Inflammatory macrophage (primary cell): Measurements from ENCODE around the gene FCHO2.
A peak's percentile ranks its signal among the peaks of the same experiment; 100 is the strongest.

ENCODE experiments used
- DNase-seq, 2 donors: peaks; one replicate each; pipeline ENCODE4 v3.0.0-alpha.2; 2020 to 2022

Gene FCHO2

DNA sequence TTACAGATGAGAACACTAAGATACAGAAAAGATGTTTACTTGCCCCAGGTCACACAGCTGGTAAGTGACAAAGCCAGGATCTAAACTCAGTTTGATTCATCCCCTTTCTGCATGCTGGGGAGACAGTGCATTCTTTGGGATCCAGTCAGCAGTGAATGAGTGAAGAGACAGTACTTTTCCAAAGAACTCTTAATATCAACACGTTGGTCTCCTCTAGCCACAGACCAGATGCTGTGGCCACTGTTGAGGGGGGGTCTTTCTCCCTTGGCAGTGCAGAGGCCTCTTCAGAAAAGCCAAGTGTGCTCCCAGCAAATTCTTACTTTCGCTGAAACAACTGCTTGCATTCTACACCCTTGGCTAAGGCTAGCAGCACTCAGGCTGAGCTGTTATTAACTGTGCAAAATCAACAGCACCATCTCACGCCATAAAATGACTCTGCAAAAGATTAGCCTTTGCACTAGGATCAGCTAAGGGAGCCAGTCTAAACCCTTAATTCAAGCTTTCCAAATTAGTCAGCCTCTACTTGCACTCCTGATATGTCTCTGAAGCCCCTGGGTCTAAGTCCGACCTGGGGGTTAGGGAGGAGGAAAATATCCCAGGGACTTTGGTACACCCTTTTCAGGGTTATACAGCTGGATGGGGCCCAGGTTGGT lies 159.7 kb downstream of the FCHO2 start:
- no peak for DNase-seq

DNA sequence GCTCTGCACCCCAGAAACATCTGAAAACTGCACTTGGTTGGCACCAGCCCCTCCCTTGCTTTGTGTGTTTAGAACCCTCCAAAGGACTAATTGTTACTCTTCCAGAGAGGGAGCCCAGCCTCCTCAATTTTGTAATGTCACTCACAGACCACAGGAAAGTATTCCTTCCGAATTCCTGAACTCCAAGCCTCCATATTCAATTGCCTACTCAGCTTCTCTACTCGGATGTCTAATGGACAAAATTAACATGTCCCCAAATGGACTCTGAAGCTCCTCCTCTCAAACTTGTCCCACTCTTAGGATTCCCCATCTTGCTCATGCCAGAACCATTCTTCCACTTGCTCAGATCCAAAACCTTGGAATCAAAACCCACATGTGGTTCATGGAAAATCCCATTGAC lies 160.7 kb downstream of the FCHO2 start:
- DNase-seq, result no peak

DNA sequence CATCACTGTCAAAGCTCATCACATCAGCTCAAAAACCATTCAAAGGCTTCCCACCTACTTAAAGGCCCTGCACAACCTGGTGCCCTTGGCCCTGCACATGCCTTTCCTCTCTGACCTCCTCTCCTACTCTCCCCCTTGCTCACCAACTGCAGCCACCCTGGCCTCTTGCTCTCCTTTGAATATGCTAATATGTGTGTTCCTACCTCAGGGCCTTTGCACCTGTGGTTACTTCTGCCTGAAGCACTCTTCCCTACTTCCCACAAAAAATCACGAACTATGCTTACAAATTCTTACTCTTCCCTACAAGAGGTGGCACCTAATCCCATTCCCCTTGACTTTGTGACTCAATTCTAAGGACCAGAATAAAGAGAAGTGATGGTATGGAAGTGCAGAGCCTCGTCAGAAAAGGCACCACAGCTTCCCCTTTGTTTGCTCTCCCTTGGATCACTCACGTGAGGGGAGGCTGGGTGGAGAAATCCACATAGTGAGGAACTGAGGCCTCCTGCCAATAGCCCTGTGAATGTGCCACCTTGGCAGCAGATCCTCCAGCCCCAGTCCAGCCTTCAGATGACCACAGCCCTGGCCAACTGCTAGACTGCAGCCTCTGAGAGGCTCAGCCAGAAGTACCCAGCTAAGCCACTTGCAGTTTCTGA lies 161.4 kb downstream of the FCHO2 start:
- peak; percentile 58 to 61 for DNase-seq

DNA sequence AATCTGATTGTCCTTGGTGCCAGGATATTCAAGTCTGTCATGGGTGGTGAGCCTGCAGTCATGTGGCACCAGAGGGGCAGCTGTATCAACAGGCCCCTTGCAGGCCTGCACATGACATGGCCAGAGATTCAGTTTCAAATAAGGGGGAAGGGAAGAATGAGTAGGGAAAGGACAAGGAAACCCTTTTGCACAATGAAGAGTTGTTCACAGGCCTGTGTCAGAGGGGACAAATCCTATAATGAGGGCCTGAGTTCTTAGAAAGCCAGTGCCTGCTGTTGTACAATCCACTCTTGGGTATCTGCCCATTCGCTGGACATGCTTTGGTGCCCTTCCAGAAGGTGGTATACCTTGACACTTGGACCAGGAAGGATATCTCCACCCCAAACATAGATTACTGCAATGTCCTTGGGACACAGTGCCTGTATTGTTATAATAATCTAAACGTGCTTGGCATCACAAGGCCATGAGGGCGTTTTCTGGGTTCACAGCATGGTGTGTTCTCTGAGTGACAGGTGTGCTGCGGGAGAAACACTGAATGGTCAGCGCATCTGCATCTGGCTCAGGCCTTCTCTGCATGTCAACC lies 162.6 kb downstream of the FCHO2 start:
- no peak for DNase-seq

DNA sequence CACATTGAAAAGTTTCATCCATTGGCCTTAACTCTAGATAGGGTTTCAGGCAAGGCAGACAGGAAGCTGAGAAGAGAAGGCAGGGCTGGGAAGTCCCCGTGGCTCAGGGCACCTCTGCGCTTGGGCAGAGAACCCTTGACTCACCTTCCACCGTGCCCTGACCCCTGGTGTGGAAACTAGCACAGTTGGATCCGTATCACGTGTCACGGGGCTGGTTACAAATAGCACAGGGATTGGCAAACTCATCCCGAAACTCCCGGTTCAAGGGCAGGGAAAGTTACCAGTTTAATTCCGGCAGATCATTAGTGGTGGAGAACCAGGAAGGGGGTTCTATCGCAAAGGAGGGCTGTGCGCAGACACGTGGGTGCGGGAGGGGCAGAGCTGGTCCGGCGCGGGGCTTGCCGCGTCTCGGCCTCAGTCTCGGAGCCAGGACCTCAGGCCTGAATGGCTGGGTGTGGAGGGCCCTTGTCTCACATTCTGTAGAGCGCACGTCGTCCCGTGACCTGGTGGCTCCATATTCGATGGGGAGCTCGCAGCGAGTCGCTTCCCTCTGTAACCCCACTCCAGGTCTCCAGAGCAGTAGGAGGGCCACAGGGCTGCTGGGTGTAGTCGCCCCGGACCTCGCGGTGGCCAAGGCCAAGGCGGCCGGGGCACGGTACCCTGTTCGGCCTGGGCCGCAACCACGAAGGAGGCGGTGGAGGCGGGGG lies 163.8 kb downstream of the FCHO2 start:
- DNase-seq, result no peak

DNA sequence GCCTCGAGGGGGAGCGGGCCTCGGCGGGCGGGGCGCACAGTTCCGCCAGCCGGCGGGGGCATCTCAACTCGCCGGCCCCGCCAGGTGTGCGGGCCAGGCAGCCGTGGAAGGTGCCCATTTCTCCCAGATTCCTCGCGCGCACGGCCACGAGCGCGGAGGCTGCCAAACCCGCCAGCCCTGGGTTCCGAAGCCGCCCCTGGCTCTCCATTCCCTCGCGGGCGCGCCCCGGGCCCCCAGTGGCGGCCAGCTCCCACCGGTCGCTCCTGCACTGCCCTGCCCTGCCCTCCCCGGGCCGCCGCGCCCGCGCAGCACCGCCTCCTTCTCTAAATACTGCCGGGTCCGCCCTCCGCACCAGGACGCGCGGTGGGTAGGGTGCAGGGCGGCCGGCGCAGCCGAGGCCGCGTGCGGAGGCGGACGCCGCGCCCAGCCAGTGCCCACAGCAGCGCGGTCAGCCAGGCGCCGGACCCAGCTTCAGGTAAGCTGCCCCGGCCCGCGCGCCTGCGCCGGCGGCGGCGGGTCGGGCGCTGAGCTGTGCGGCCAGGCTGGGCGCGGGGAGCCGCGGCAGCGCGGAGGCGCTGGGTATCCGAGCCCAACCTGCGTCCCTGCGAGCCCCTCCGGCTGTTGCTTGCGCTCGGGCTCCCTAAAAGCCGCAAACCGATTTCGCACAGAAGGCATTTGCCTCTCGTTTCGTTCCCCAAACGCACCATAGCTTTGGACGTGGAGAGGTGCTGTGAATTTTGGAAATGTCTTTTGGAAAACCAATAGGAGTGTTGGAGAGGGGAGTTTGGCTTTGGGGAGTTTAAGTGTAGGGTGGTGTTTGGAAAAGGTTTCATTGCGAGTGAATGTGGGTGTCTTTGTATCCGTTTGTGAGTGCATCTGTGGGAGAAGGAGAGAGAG lies 164.6 kb downstream of the FCHO2 start, which contains the start of gene TMEM171:
Gene TMEM171, plus strand, starts transcription at position 354 of the 897 bp plus-strand sequence. CDS start 2,799 bp downstream, outside the sequence.
- DNase-seq, result no peak

DNA sequence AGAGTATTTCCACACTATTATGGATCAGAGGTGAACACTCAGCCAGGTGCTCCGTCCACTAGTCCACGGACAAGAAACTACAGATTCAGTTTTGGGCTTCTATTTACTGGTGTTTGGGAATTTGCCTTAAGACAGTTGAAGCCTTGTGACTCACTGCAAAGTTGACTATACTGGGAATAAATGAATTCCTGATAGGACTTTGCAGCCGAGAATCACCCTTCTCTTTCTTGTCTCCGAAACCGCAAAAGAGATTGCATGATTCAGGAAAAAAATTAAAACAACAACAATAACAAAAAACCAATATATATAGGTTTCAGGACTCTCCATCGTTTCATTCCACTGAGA lies 165.2 kb downstream of the FCHO2 start:
- no peak for DNase-seq

DNA sequence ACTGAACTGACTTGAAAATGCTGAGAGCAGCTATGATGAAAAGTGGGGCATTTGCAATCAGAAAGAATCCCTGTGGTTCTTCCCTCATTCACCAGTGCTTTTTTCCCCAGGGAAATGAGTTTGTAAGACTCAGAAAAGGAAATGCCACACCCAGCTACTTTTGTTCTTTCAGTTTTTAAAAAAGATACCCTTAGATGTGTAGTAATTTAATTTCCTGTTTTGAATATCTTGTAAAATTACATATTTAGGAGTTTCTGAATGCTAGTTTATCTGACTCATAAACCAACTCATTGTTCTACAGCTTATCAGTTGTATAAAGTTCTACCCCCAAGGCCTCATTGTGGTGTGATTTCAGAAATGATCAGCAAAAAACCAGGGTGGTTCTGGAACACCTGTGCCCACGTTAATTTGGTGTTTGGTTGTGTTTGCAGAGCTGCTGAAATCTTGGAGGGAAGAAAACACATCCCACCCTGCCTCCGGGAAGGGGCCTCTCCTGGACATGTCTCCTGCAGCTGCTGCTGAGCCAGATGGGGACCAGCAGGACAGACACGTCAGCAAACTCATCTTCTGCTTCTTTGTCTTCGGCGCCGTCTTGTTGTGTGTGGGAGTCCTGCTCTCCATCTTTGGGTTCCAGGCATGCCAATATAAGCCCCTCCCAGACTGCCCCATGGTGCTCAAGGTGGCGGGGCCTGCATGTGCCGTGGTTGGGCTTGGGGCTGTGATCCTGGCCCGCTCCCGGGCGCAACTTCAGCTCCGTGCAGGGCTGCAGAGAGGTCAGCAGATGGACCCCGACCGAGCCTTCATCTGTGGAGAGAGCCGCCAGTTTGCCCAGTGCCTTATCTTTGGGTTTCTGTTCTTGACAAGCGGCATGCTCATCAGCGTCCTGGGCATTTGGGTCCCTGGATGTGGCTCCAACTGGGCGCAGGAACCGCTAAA lies 167.3 kb downstream of the FCHO2 start:
- no peak for DNase-seq

DNA sequence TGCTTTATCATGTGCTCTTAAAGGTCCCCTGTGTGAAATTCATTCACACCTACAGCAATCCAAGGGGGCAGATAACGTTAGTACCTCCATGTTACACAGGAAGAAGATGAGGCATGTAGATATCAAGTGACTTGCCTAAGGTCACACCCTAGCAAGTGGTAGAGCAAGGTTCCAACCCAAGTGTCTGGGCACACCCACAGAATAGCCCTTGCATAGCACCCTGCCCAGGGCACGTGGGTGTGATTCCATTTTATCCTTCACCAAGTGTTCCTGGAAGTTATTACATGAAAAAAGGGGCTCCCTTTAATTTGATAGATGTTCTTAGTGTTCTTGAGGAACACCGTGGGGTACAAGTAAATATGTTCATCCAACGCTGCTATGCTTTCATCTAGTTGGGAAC lies 169.4 kb downstream of the FCHO2 start:
- no peak for DNase-seq

DNA sequence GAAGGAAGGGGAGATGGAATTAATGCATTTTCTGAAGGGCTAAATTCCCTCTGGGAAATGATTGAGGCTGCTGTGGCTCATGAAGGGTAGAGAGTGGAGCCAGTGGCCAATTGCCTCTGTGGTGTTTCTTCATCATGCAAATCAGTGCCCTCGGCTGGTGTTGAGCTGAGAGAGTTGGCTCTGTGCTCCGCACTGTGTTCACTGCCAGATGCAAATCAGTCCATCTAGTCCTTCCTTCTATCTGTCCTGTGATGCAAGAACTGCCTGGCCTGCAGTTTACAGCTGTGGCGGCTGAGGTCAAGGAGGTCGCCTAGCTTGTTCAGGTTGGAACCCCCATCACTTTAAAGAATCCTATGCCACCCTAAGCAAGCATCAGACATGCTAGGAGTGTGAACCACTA lies 170.5 kb downstream of the FCHO2 start:
- DNase-seq, result no peak

DNA sequence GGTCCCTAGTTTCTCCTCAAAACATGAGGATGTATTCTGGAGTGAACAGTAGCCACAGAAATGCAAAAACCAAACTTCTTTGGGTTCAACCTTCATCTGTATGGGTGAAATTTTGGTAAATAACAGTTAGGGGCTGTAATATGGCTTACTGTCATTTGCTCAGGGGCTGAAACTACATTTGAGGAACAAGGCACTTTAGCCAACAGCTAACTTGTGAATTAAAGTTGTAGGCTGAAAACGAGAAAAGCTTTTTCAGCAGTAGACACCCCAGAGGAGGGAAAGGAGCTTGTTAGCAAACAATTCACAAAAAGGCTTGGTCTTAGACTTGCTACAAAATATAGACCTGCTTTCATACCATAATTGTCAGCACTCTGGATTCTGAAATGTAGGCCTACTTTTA lies 171.1 kb downstream of the FCHO2 start:
- DNase-seq, result no peak

DNA sequence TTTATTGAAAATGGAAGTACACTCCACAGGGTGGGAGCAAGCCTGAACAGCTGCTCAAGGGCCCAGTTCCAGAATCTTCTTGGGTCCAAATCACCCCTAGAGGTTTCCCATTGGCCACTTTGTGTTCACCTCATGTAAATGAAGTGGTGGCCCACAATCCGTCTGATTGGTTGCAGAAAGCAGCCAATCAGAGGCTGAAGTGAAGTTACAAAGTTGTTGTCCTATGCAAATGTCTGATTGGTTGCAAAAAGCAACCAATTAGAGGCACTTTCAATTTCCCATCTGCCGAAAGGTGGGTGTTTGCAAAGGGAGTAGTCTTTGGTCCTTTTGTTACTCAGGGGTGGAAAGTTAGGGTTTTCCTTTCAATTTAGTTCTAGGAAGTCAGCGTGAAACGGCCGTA lies 173.3 kb downstream of the FCHO2 start:
- no peak for DNase-seq

DNA sequence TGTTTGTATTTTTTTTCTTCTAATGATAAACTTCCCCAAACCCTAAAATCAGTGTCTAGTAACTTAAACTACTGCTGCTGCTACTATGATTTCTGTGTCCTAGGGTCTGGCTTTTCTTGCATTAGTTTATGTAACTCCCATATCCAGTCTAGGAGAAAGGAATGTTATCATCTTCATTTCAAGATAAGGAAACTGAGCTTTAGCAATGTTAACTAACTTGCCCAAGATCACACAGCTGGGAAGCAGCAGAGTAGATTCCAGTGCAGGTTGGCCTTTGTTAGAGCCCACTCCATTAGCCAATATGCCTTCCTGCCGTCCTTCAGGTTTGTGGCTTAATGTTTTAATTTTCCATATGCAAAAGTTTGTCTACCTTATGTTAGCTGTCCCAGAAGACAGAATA lies 175.0 kb downstream of the FCHO2 start:
- DNase-seq, result no peak

DNA sequence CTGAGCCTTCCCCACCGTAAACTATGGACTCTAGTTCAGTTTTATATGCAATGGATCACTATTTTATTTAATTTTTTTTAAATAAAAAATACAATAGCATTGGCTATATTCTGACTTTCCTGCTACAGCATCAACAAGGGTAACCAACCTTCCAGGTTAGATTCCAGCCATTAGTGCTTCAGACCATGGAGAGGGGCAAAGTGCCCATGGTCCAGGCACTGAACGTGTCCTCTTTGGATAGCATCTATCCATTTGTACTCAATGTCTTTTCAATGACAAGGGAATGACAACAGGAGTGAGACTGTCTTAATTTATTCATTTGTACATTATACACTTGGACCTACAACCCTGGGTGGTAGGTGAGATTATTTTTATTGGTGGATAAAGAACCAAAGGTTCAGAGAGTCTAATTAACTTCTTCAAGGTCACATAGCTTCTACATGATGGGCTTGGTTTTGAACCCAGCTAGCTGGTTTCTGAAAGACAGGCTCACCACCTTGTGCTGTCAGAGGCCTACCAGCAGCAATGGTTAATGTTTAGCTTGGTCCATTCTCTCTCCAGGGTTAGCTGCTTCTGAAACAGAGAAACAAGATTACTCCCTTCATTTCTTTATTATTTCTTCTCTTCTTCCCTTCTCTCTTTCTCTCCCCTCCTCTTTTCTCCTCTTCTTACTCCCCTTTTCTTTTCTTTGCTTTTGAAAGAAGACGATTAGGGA lies 176.0 kb downstream of the FCHO2 start:
- no peak for DNase-seq

DNA sequence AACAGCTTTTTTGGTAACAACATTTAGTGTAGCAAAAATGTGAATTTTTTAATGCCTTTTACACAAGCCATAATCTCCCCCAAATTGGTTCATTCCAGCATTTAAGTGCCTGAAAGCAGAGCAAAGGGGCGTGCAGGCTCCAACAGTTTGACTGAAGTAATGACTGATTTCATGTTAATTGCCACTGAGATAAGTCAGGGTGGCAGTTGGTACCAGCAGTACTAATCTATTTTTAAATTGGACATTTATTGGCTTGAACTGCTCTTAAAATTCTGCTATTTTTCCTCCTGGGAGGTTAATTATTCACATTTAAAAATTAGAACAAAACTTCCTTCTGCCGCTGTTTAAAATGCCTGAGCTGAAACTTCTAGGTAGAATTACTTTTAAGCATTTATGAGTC lies 176.9 kb downstream of the FCHO2 start:
- DNase-seq, result no peak

DNA sequence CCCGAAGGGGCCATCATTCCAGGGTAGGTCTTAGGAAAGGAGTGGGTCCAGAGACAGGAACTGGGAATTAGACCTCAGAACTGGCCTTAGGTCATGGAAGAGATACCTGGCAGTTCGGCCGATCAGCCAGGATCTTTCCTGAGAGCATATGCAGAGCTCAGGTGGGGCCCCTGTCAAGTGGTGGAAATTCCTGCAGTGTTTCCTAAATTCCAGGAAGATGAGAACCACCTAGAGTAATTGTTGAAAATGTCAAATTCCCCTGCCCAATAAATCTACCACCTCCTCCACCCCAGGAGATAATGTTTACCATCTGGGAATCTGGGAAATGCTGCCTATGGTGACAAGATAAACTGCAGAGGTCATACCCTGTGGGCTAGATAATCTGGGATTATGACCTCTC lies 179.2 kb downstream of the FCHO2 start:
- DNase-seq, result no peak

DNA sequence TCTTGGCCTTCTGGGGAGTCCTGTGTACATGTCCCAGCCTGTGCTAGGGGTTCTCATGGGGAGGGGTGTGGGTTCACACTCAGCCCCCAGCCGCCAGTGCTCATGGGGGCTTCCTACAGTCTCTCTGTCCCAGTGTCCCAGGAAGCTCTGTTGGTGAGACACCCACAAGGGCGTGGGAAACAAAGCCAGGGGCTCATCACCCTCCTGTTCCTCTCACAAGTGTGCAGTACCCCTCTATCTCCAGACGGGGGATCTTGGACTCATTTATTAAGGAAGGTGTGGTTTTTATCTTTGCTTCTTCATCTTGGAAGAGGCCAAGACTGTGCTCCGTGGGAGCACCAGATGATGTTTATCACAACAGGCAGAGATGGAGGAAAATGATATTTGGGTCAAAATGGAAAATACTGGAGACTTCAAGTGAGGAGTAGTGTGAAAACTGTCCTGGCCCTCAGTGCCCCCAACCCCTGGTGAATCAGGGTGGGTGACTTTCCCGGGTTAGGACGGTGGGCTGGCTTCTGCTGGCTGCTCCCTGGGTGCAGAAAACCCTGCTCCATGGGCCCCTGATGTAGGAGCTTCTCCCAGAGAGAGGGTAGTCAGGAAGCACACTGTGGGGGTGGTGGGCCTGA lies 179.7 kb downstream of the FCHO2 start:
- peak; percentile 11 to 27 for DNase-seq

DNA sequence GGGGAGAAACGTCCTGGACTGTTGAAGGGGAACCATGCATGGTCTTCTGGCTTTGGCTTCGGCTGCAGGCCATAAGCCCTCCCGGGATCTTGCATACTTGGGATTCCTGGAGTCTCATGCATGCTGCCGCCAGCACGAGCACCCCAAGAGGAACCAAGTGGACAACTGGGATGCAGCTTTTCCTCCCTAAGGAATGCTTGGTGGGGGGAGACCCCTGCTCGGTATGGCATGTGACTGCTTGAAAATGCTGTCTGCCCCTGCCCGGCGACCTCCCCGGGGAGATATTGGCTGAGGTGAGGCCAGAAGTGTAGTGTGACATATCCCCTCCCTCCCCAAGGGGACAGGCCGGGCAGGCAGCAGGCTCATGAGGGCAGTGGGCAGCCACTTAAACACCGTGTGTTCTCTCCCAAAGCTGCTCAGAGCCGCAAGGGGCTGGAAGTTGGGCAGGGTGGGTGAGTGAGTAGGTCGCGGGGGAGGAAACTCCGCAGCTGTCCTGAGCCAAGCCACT lies 180.3 kb downstream of the FCHO2 start:
- DNase-seq, result no peak

DNA sequence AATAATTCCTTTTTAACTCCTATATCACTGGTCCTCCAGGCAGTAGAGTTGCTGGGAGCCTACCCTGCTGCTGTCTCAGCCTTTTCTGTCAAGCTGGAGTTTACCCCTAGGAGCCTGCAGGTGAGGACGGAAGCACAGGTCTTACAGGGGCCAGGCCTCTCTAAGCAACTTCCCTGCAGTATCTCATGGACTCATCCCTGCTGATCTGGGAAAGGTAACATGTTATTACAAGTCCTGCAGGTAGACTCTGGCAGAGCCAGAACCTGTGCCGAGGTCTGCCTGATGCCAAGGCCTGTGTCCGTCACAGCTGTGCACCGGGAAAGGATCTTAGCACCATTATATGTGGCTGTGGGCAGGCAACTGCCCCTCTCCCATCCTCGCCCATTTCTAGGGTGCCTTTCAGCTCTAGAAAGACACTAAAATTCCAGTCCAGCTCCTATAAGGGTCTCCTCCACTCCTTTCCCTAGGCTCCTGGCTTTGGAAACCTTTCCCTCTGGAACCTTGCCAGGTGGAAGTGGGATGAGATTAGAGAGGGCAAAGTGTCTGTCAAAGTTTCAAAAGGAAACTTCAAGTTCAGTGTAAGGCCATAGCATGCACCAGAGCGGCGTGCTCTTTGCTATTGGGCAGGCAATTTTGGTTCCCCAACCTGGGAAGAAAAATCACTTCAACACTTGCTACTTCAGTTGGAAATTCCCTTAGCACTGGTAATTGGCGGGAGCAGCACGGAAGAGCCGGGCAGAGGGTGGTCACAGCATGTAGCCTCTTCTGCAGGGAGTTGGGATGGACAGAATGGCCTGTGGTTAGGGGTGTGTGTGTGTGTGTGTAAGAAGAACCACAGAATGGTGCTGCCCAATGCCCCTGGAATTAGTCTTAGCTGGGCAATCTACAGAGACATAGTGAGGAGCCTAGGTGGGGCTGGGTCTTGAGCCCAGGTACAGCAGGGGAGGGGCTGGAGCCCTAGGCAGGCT lies 182.0 kb downstream of the FCHO2 start:
- no peak for DNase-seq
